UCSD-AML1 (cell line): Measurements from ENCODE around the gene FTO.

ENCODE experiments used
- DNase-seq: peaks from one replicate; lab custom pipeline; 2025; ENCODE audit not compliant: unreplicated experiment; lab: John Stamatoyannopoulos, UW

Gene FTO

DNA sequence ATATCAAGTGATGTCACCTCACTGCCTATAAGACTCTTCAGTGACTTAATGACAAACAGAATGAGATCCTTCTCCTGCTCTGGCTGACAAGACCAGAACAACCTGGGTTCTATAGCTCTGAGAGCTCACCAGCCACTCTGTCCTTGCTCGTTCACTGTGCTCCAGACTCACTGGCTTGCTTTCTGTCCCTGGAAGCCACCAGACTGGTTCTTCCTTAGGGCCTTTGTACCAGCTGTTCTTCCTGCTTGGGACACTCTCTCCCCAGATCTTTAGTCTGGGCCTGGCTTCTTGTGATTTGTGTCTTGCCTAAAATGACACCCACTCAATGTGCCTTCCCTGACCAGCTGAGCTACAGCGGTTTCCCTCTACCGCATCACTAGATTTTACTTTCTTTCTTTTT, 76.1 kb downstream of the FTO start:
- no peak for DNase-seq

- no peak for DNase-seq
Observed at GRCh38 chr16:53781023-53781605, 77.2 kb downstream of the FTO start.

DNA sequence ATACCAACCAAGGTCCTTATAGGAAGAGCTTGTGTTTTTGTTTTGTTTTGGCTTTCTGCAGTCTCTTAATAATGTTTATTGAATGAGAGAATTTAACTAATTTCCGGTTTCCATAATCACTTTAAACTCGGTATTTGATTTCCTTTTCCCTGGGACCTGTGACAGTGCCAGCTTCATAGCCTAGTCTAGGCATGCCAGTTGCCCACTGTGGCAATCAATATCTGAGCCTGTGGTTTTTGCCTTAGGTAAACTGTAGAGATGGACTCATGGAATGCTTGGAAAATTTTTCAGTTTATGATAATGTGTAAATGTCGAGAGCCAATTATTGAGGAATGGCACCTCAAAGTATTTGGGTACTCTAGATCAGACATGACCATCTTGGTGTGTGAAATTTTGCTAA, 78.2 kb downstream of the FTO start:
- DNase-seq, result no peak

DNA sequence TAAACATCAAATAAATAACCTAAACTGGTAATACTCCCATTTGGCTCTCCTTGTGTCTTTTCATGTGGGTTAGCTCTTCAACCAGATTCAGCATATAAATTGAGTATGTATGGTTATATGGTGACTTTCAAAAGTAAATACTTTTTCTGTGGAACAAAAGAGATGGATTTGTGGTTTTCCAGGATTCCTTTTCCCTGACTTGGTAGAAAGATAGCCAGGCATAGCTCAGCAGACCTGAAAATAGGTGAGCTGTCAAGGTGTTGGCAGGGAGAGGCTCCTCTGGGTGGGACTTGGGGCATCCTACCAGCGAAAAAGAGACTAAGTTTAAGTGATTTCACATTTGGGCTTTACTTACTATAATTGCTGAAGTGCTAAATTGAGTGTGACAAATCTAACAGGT, 80.3 kb downstream of the FTO start:
- DNase-seq, result no peak

- DNase-seq, result no peak
Observed at GRCh38 chr16:53785044-53785443, 81.1 kb downstream of the FTO start.

- no peak for DNase-seq
Observed at GRCh38 chr16:53785916-53786315, 82.0 kb downstream of the FTO start.

- DNase-seq, result no peak
Observed at GRCh38 chr16:53787423-53787822, 83.5 kb downstream of the FTO start.

GRCh38 chr16:53789137-53789536, 85.2 kb downstream of the FTO start:
- DNase-seq, result no peak

DNA sequence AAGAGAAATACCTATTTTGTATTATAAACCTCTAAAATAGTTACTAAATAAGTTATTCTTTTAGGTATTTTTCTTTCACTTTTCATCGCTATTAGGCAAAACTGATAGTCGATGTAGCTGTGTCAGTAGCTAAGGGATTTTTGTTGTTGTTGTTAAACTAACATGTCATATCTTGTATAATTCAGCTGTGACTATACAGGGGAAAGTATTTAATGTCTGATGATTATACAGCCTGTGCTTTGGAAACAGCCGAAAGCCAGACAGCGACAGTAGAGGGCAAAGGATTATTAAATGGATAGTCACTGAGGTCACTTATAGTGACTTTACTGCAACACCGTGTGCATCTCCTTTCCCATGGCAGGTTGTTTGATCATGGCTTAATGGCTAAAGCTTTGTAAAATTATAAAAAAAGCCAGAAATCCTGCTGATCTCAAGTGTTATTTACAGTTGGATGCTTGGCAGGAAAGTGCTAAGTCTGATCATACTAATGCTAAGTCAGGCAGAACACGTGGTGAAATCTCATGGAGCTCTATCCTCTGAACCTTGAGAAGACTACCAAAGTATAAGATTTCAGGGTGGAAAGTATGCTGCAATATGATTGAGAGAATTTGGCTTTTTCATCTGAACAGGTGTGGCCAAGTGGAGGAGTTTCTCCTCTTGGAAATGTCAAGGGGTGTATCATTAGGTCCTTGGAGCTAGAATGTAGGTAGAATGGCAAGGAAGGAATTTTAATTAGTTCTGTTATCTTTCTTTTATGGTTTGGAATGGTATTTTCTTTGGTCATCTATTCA, 88.4 kb downstream of the FTO start:
- no peak for DNase-seq

DNA sequence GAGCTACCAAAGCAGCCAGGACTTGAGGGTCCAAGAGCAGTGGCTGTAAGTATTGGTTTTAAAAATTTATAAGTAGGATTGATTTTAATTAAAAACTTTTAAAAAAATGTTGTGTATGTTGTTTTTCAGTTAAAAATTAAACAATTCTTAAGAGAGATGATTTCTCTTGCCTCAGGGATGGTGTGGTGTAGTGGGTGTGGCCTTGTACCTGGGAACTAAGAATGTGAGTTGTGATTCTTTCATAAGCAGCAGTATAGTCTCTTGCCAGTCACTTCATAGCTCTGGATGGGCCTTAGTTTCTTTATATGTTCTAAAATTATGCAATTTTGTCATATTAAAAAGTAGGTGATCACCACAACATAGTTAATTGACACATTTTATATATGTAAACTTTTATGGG, 99.5 kb downstream of the FTO start:
- no peak for DNase-seq

- no peak for DNase-seq
Observed at GRCh38 chr16:53803998-53804397, 100.0 kb downstream of the FTO start.

- no peak for DNase-seq
Observed at GRCh38 chr16:53804467-53804866, 100.5 kb downstream of the FTO start.

DNA sequence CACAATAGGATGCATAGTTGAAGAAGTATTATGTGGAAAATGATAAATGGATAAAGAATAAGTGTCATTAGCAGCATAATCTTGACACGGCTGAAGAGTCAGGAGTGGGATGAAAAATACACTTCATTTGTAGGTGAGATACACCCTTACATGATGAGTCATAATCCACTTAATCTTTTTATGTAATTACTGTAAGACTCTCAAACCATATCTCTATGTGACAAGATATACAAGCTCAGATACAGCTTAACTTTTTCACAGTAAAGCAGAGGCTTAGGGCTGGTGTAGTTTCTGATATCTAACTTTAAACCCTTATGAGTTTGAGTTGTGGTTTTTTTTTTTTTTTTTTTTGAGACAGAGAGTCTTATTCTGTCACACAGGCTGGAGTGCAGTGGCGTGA, 101.2 kb downstream of the FTO start:
- no peak for DNase-seq

DNA sequence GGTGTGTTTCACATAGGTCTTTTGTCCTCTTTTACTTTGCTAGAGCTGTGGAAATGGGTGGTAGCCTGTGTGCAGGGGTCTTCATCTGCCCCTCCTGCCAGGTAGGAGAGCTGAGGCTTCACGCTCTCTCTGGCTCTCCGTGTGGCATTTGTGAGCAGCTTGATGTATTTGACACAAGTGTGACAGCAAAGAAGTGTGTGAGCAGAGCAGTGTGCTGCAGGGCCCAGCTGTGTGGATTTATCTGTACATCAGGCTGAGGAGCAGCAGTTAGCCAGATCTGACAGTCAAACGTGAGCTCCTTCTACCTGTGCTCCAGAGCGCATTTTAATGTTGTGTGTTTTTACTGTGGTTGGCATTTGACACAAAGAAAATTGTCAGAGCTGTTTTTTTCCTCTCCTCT, 101.8 kb downstream of the FTO start:
- DNase-seq, result no peak

GRCh38 chr16:53809088-53809932, 105.4 kb downstream of the FTO start:
- no peak for DNase-seq

DNA sequence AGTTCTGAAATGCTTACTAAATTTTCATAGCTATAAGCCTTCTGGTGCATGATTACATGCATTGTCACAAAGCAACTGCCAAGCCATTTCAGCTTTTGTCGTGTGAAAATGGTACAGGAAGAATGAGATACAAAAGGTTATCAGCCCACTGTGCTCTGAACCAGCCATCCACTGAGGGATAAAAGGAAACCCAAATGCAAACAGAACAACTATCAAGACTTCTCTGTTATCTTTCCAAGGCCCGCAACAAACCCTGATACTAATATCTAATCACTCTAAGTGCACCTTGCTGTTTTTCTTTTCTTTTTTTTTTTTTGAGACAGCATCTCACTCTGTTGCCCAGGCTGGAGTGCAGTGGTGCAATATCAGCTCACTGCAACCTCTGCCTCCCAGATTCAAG, 109.0 kb downstream of the FTO start:
- DNase-seq, result no peak

DNA sequence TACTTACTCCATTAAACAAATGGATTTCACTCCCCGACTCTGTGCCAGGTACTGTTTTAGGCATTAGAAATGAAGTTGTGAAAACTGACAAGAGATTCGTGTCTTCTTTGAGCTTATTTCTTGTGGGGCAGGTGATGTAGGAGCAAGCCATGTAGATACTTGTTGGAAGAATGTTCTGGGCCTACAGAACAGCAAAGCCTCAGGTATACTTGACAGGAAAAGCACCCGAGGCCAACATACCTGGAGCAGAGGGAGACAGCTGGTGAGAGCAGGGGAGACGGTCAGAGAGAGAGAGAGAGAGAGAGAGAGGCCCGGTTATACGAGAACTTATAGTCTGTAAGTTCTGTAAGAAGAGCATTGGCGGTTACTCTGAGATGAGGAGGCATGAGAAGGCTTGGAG, 110.8 kb downstream of the FTO start:
- DNase-seq, result no peak

- DNase-seq, result no peak
Observed at GRCh38 chr16:53816211-53816836, 112.4 kb downstream of the FTO start.

DNA sequence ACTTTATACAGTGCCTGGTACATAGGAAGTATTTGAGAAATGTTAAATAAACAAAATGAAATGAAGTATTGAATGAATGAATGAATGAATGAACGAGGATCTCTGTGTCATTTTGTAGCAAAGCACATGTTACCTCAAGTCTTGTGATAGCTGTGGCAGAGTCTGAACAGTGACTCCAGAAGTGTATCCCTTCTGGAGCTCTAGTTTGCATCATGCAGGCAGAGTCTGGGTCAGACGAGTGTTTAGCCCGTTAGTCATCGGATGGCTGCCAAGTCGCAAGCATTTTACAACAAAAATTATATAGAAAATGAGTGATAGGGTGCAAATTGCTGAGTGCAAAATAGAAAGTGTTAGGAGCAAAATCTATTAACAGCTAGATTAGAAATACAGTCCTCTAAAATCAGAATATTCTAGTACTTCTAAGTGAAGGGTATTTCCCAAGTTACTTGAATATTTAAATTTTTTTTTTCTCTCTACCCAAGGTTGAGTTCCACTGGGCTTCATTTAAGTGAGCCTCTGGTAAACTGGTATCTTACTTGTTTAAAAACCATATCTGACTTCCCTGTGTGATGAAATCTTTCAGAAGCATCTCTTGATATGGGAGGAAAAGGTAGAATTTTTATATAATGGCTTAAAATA, 113.3 kb downstream of the FTO start:
- no peak for DNase-seq

GRCh38 chr16:53817812-53818550, 114.0 kb downstream of the FTO start:
- DNase-seq, result no peak
